DND-41 (cell line): ENCODE measurements around the gene ILF3.

Experiments
- EZH2 ChIP-seq: IDR thresholded peaks from 3 replicates; pipeline ENCODE4 v1.6.1; 2012; ENCODE audit warnings: borderline replicate concordance, low read depth, mild to moderate bottlenecking, moderate library complexity, low read length, inconsistent platforms; ENCODE audit not compliant: severe bottlenecking
- TF ChIP-seq, protein P1 (sequence below): IDR thresholded peaks from 2 replicates; pipeline ENCODE4 v1.5.1; 2012; ENCODE audit warnings: borderline replicate concordance, low read length, moderate library complexity, mild to moderate bottlenecking; ENCODE audit not compliant: poor library complexity, severe bottlenecking; ENCODE audit errors: extremely low read depth

DNA sequence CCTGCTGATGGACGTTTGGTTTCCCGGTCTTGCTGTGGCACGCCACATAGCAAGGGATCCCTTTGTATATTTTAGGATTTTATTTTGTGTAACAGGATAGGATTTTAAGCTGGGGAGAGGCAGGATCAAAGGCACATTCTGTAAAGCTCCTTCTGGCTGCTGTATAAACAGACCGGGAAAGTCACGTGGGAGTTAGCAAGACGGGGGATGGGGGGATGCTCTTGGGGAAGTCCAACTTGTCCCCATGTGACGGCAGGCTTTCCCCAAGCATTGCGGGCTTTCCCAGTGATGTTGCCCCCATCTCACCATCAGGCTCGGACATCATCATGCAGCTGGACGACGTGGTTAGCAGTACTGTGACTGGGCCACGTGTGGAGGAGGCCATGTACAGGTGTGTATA lies 52.8 kb downstream of the ILF3 start:
- TF ChIP-seq, protein P1, sequence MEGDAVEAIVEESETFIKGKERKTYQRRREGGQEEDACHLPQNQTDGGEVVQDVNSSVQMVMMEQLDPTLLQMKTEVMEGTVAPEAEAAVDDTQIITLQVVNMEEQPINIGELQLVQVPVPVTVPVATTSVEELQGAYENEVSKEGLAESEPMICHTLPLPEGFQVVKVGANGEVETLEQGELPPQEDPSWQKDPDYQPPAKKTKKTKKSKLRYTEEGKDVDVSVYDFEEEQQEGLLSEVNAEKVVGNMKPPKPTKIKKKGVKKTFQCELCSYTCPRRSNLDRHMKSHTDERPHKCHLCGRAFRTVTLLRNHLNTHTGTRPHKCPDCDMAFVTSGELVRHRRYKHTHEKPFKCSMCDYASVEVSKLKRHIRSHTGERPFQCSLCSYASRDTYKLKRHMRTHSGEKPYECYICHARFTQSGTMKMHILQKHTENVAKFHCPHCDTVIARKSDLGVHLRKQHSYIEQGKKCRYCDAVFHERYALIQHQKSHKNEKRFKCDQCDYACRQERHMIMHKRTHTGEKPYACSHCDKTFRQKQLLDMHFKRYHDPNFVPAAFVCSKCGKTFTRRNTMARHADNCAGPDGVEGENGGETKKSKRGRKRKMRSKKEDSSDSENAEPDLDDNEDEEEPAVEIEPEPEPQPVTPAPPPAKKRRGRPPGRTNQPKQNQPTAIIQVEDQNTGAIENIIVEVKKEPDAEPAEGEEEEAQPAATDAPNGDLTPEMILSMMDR = no peak
- TF ChIP-seq EZH2 = no peak
